Transverse colon (tissue), 4 donors: ENCODE data around the gene KRT7.

Experiments
- CTCF ChIP-seq, 5 experiments: fragments of 200-600 bp in 3 of 5; fragments of 450-650 bp in 2 of 5; sonication (generic) in 3 of 5; IDR thresholded peaks; 1 replicate in 2 of 5; 2 replicates in 3 of 5; pipeline ENCODE4 v1.5.1; 2016 to 2017; ENCODE audit warnings: antibody characterized with exemption in 5 of 5, inconsistent platforms in 3 of 5, mild to moderate bottlenecking in 2 of 5, moderate library complexity in 1 of 5
- POLR2AphosphoS5 ChIP-seq, 3 donors: sonication (generic); formaldehyde crosslinking; IDR thresholded peaks; one replicate each; pipeline ENCODE4 v1.6.1; 2016; ENCODE audit warnings: antibody characterized with exemption in 3 of 3

DNA sequence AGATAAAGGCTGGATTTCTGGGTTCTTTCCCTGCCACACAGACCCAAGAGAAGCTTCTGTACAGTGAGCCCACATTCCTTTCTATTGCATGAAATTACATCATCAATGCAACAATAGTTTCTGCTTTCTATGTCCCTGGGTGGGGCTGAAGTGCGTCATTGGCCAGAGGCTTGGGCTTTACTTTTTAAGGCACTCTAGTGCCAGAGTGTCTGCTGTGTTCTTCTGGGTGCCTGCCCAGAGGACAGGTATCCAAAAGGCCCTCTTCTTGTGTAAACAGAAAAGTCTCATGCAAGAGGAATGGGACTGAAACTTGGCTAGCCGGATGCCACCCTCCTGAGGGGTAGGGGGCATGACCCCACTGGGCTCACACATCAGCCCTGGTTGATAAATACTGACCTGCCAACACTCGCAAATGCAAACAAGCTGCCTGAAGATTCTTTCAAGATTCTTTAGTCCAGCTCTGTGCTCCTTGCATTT, 47.3 kb downstream of the KRT7 start:
- TF ChIP-seq CTCF (IDR thresholded peaks at IDR 0.05) (no peak), POLR2AphosphoS5 (IDR thresholded peaks at IDR 0.05) (peak; percentile 37 to 50 (median 41))
